Prostate gland (tissue), 2 donors: ENCODE data around the gene EMID1.

ENCODE experiments used
- CTCF ChIP-seq, 4 experiments: fragments of 200-600 bp in 2 of 4; fragments of 450-650 bp in 2 of 4; sonication (generic) in 2 of 4; IDR thresholded peaks; 1 replicate in 3 of 4; 2 replicates in 1 of 4; pipeline ENCODE4 v1.5.1; 2016 to 2019; ENCODE audit warnings: antibody characterized with exemption in 4 of 4, mild to moderate bottlenecking in 2 of 4, moderate library complexity in 2 of 4
- POLR2A ChIP-seq: fragments of 450-650 bp; IDR thresholded peaks from one replicate; pipeline ENCODE4 v1.6.1; 2016; ENCODE audit warnings: antibody characterized with exemption, mild to moderate bottlenecking
- POLR2AphosphoS5 ChIP-seq: sonication (generic); formaldehyde crosslinking; IDR thresholded peaks from one replicate; pipeline ENCODE4 v1.6.1; 2017; ENCODE audit warnings: antibody characterized with exemption

- no peak for TF ChIP-seq POLR2A
- no peak for TF ChIP-seq CTCF (IDR thresholded peaks at IDR 0.05)
- TF ChIP-seq POLR2AphosphoS5, result no peak
Observed at GRCh38 chr22:29184849-29185490, 20.7 kb upstream of the EMID1 start.
